ENCODE results near the gene IAH1. TPM values are rescaled to one million over a fixed set of nuclear protein-coding genes. Genes with fewer than 3 reads are reported as not detected.

The IAH1 gene
- polyA plus RNA-seq, 1 donor (not counting 4 experiments of a cell fraction or from before 2014, with no cell fraction given): 65.0 TPM

DNA sequence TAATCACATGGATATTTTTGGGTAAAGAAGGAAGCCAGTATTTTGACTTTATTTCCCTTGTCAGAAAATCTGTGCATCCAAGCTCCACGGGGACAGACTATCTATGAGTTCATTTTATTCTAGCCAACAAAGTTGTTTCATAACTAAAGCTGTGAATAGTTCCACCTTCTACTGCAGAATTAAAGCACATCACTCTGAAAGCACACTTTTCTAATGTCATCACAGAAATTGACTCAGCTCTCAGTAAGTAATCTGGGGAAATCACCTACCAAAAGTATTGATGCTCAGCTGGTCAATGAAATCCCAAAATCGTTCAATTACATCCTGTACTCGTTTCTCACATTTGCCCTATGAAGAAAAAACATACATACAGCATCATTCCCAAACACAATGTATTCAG lies 19.1 kb downstream of the IAH1 start:
- Histone ChIP-seq H3K4me1 (ENCODE audit: control insufficient read depth, extremely low read depth, insufficient read depth, low read length) (no peaks in the 10 kb centered on the region), H3K9me3 (ENCODE audit: control insufficient read depth, low read depth, low read length) (no peaks in the 10 kb centered on the region), H3K27me3 (ENCODE audit: control insufficient read depth, extremely low read depth, insufficient read depth, low read length) (no peaks in the 10 kb centered on the region), H4K20me1 (ENCODE audit: control insufficient read depth, extremely low read depth, insufficient read depth, low read length) (no peaks in the 10 kb centered on the region), H3K9me1 (ENCODE audit: control insufficient read depth, extremely low read depth, insufficient read depth, low read length) (peaks cover 2% of the 10 kb centered on the region), H3K36me3 (ENCODE audit: control insufficient read depth in 2 of 2, extremely low read depth in 1 of 2, insufficient read depth in 2 of 2, low read length in 2 of 2) (peaks cover 39 to 57% of the 10 kb centered on the region in 2 experiments), H3K4me2 (ENCODE audit: control insufficient read depth, extremely low read depth, insufficient read depth, low read depth, low read length) (no peak overlapping the region), H3K4me3 (ENCODE audit: control insufficient read depth in 2 of 3, extremely low read depth in 1 of 3, insufficient read depth in 2 of 3, low read depth in 1 of 3, low read length in 3 of 3) (no peak overlapping the region), H2AFZ (ENCODE audit: control insufficient read depth, low read length) (no peak overlapping the region), H3K79me2 (ENCODE audit: control insufficient read depth, insufficient read depth, low read length) (no peaks in the 10 kb centered on the region), H3K9ac (ENCODE audit: control insufficient read depth, extremely low read depth, insufficient read depth, low read length) (no peak overlapping the region), H3K27ac (ENCODE audit: control insufficient read depth, insufficient read depth, low read length) (no peak overlapping the region)
- DNase-seq (ENCODE audit: low read depth, low spot score): no peak
- TF ChIP-seq EZH2 (IDR thresholded peaks at IDR 0.05; ENCODE audit: low read length) (no peak), CTCF (optimal IDR thresholded peaks at IDR 0.05 in 1 of 3, IDR thresholded peaks at IDR 0.05 in 1 of 3, conservative IDR thresholded peaks at IDR 0.05 in 1 of 3; ENCODE audit: extremely low read depth in 1 of 3, insufficient read depth in 2 of 3, low read length in 3 of 3) (no peak)
- dilution Hi-C loops (cut with MboI; ENCODE audit: extremely low pct_ligation_motif_present, low sequenced_read_pairs): no loop called here
- FAIRE-seq: no peak

GRCh38 chr2:9494081-9494480 lies 19.7 kb downstream of the IAH1 start:
- no peaks in the 10 kb centered on the region for H3K9me3 ChIP-seq (ENCODE audit: control insufficient read depth, low read depth, low read length)
- no peaks in the 10 kb centered on the region for H3K27me3 ChIP-seq (ENCODE audit: control insufficient read depth, extremely low read depth, insufficient read depth, low read length)
- DNase-seq (ENCODE audit: low read depth, low spot score) (no peak), FAIRE-seq (no peak)
- H3K36me3 ChIP-seq (ENCODE audit: control insufficient read depth in 2 of 2, extremely low read depth in 1 of 2, insufficient read depth in 2 of 2, low read length in 2 of 2): peaks cover 40 to 51% of the 10 kb centered on the region in 2 experiments
- H3K4me1 ChIP-seq (ENCODE audit: control insufficient read depth, extremely low read depth, insufficient read depth, low read length): no peaks in the 10 kb centered on the region
- no peaks in the 10 kb centered on the region for H3K79me2 ChIP-seq (ENCODE audit: control insufficient read depth, insufficient read depth, low read length)
- H4K20me1 ChIP-seq (ENCODE audit: control insufficient read depth, extremely low read depth, insufficient read depth, low read length): no peaks in the 10 kb centered on the region
- no peak overlapping the region for H3K9ac ChIP-seq (ENCODE audit: control insufficient read depth, extremely low read depth, insufficient read depth, low read length)
- no peak overlapping the region for H3K4me3 ChIP-seq (ENCODE audit: control insufficient read depth in 2 of 3, extremely low read depth in 1 of 3, insufficient read depth in 2 of 3, low read depth in 1 of 3, low read length in 3 of 3)
- no peak overlapping the region for H3K4me2 ChIP-seq (ENCODE audit: control insufficient read depth, extremely low read depth, insufficient read depth, low read depth, low read length)
- TF ChIP-seq EZH2 (IDR thresholded peaks at IDR 0.05; ENCODE audit: low read length): no peak
- TF ChIP-seq CTCF (optimal IDR thresholded peaks at IDR 0.05 in 1 of 3, IDR thresholded peaks at IDR 0.05 in 1 of 3, conservative IDR thresholded peaks at IDR 0.05 in 1 of 3; ENCODE audit: extremely low read depth in 1 of 3, insufficient read depth in 2 of 3, low read length in 3 of 3): no peak
- H3K9me1 ChIP-seq (ENCODE audit: control insufficient read depth, extremely low read depth, insufficient read depth, low read length): peaks cover 2% of the 10 kb centered on the region
- no peak overlapping the region for H2AFZ ChIP-seq (ENCODE audit: control insufficient read depth, low read length)
- dilution Hi-C loops (cut with MboI; ENCODE audit: extremely low pct_ligation_motif_present, low sequenced_read_pairs): no loop called here
- H3K27ac ChIP-seq (ENCODE audit: control insufficient read depth, insufficient read depth, low read length): no peak overlapping the region
